H9 (cell line): ENCODE measurements around the gene OAF. TPM values are rescaled to one million over a fixed set of nuclear protein-coding genes. Genes with fewer than 3 reads are reported as not detected.

Experiments used
- DNase-seq: peaks from one replicate; pipeline ENCODE4 v3.0.0-alpha.2; 2017
- H2AFZ ChIP-seq: one replicate; pipeline ENCODE4 v1.6.1; 2013; ENCODE audit warnings: mild to moderate bottlenecking, low read length, control low read depth, moderate library complexity
- H2AK5ac ChIP-seq: 2 replicates; pipeline ENCODE4 v1.6.1; 2013; ENCODE audit warnings: low read length, control low read depth, mixed read lengths; ENCODE audit not compliant: insufficient read length
- H2BK120ac ChIP-seq: one replicate; pipeline ENCODE4 v1.6.1; 2013; ENCODE audit warnings: low read depth, mild to moderate bottlenecking, low read length, control low read depth, inconsistent platforms; ENCODE audit not compliant: poor library complexity, severe bottlenecking
- H2BK12ac ChIP-seq: 2 replicates; pipeline ENCODE4 v1.6.1; 2013; ENCODE audit warnings: low read length, control low read depth, mixed read lengths, low read depth; ENCODE audit not compliant: insufficient read length
- H2BK15ac ChIP-seq: 2 replicates; pipeline ENCODE4 v1.6.1; 2013; ENCODE audit warnings: low read depth, low read length, control low read depth
- H2BK20ac ChIP-seq: one replicate; pipeline ENCODE4 v1.6.1; 2013; ENCODE audit warnings: low read depth, mild to moderate bottlenecking, low read length, control low read depth, inconsistent platforms; ENCODE audit not compliant: poor library complexity, severe bottlenecking
- H2BK5ac ChIP-seq: 2 replicates; pipeline ENCODE4 v1.6.1; 2013; ENCODE audit warnings: low read length, control low read depth, mixed read lengths; ENCODE audit not compliant: insufficient read length
- H3K14ac ChIP-seq: 2 replicates; pipeline ENCODE4 v1.6.1; 2013; ENCODE audit warnings: low read length, control low read depth; ENCODE audit not compliant: insufficient read depth
- H3K18ac ChIP-seq: 2 replicates; pipeline ENCODE4 v1.6.1; 2013; ENCODE audit warnings: low read depth, mild to moderate bottlenecking, mixed read lengths, low read length, control low read depth; ENCODE audit not compliant: insufficient read length
- H3K23ac ChIP-seq: 2 replicates; pipeline ENCODE4 v1.6.1; 2013; ENCODE audit warnings: low read length, control low read depth, mixed read lengths, low read depth; ENCODE audit not compliant: insufficient read length
- H3K23me2 ChIP-seq: 2 replicates; pipeline ENCODE4 v1.6.1; 2013; ENCODE audit warnings: low read depth, mild to moderate bottlenecking, mixed read lengths, low read length, control low read depth; ENCODE audit not compliant: insufficient read length, poor library complexity, severe bottlenecking
- H3K27ac ChIP-seq: 2 replicates; pipeline ENCODE4 v1.5.1; 2013; ENCODE audit warnings: low read length, control low read depth, mixed read lengths, low read depth; ENCODE audit not compliant: insufficient read length
- H3K27me3 ChIP-seq: 2 replicates; pipeline ENCODE4 v1.6.1; 2013; ENCODE audit warnings: low read length, control low read depth, inconsistent platforms; ENCODE audit not compliant: insufficient read depth
- H3K4ac ChIP-seq: 2 replicates; pipeline ENCODE4 v1.6.1; 2013; ENCODE audit warnings: low read depth, mild to moderate bottlenecking, control low read depth, inconsistent platforms, low read length, moderate library complexity
- H3K4me1 ChIP-seq: 2 replicates; pipeline ENCODE4 v1.6.1; 2013; ENCODE audit warnings: low read length, control low read depth, inconsistent platforms; ENCODE audit not compliant: insufficient read depth
- H3K4me2 ChIP-seq: 2 replicates; pipeline ENCODE4 v1.6.1; 2013; ENCODE audit warnings: low read length, control low read depth, mixed read lengths; ENCODE audit not compliant: insufficient read length, insufficient read depth
- H3K56ac ChIP-seq: 2 replicates; pipeline ENCODE4 v1.6.1; 2013; ENCODE audit warnings: low read depth, mild to moderate bottlenecking, mixed read lengths, low read length, control low read depth; ENCODE audit not compliant: insufficient read length
- H3K79me1 ChIP-seq: 2 replicates; pipeline ENCODE4 v1.6.1; 2013; ENCODE audit warnings: low read depth, mild to moderate bottlenecking, moderate library complexity, low read length, control low read depth, inconsistent platforms; ENCODE audit not compliant: insufficient read depth, poor library complexity, severe bottlenecking
- H3K79me2 ChIP-seq: 2 replicates; pipeline ENCODE4 v1.6.1; 2013; ENCODE audit warnings: low read length, control low read depth, inconsistent platforms; ENCODE audit not compliant: insufficient read depth
- H3K9ac ChIP-seq: 2 replicates; pipeline ENCODE4 v1.6.1; 2013; ENCODE audit warnings: low read length, control low read depth, mixed read lengths; ENCODE audit not compliant: insufficient read length; ENCODE audit errors: extremely low read depth
- H3K9me3 ChIP-seq: one replicate; pipeline ENCODE4 v1.6.1; 2013; ENCODE audit warnings: low read depth, low read length, inconsistent platforms; ENCODE audit not compliant: control insufficient read depth
- H3T11ph ChIP-seq: one replicate; pipeline ENCODE4 v1.6.1; 2013; ENCODE audit warnings: mild to moderate bottlenecking, low read length, control low read depth, inconsistent platforms
- H4K20me1 ChIP-seq: one replicate; pipeline ENCODE4 v1.6.1; 2013; ENCODE audit not compliant: control insufficient read depth, insufficient read length, insufficient read depth
- H4K5ac ChIP-seq: 2 replicates; pipeline ENCODE4 v1.6.1; 2013; ENCODE audit warnings: low read depth, mild to moderate bottlenecking, mixed read lengths, low read length, control low read depth; ENCODE audit not compliant: insufficient read length
- H4K8ac ChIP-seq: replicated peaks from 2 replicates; pipeline ENCODE4 v1.6.1; 2013; ENCODE audit warnings: low read length, control low read depth, mixed read lengths, low read depth; ENCODE audit not compliant: insufficient read length
- H4K91ac ChIP-seq: 2 replicates; pipeline ENCODE4 v1.6.1; 2013; ENCODE audit warnings: low read depth, mild to moderate bottlenecking, moderate library complexity, mixed read lengths, low read length, control low read depth; ENCODE audit not compliant: insufficient read length
- H3K27ac Mint-ChIP-seq, 3 experiments: 2 replicates in 2 of 3; 3 replicates in 1 of 3; pipeline ENCODE4 v1.8.0; 2020 to 2021; ENCODE audit warnings: mixed read lengths in 3 of 3, mild to moderate bottlenecking in 1 of 3, moderate library complexity in 1 of 3
- H3K27me3 Mint-ChIP-seq: 2 replicates; pipeline ENCODE4 v1.8.0; 2021; ENCODE audit warnings: low read depth, mild to moderate bottlenecking, moderate library complexity, mixed read lengths
- H3K36me3 Mint-ChIP-seq, 3 experiments: 2 replicates in 2 of 3; 3 replicates in 1 of 3; pipeline ENCODE4 v1.8.0; 2020 to 2021; ENCODE audit warnings: low read depth in 3 of 3, mixed read lengths in 3 of 3; ENCODE audit not compliant: insufficient read depth in 1 of 3
- H3K4me1 Mint-ChIP-seq, 2 experiments: 2 replicates each; pipeline ENCODE4 v1.8.0; 2020; ENCODE audit warnings: mixed read lengths in 2 of 2
- H3K4me3 Mint-ChIP-seq, 2 experiments: 2 replicates in 1 of 2; 3 replicates in 1 of 2; pipeline ENCODE4 v1.8.0; 2020 to 2021; ENCODE audit warnings: mild to moderate bottlenecking in 2 of 2, mixed read lengths in 2 of 2, moderate library complexity in 1 of 2
- H3K9me3 Mint-ChIP-seq, 2 experiments: 2 replicates in 1 of 2; 3 replicates in 1 of 2; pipeline ENCODE4 v1.8.0; 2020; ENCODE audit warnings: mild to moderate bottlenecking in 2 of 2, mixed read lengths in 2 of 2, moderate library complexity in 1 of 2
- CTCF ChIP-seq: fragments of 200-600 bp; sonication (generic); conservative IDR thresholded peaks from 3 replicates; pipeline ENCODE4 v1.8.0; 2021; ENCODE audit warnings: antibody characterized with exemption, mild to moderate bottlenecking
- WGBS: extraction: QIAGEN DNeasy Blood & Tissue Kit; methylation state at CpG from one replicate; pipeline ENCODE4 v1.1.7; 2013; ENCODE audit warnings: missing lambda C conversion rate, low lambda C conversion rate, mixed read lengths; ENCODE audit not compliant: insufficient read length; ENCODE audit errors: extremely low coverage; 5-methylcytosine and 5-hydroxymethylcytosine counted together
- total RNA-seq: library from RNA; stranded (reverse); gene quantifications from 2 replicates; pipeline ENCODE4 v1.2.1, GENCODE V29; 2021

The OAF gene
- total RNA-seq, 1 experiment from 2014 or later: 1.1 TPM

- H3K9me3 ChIP-seq: no peaks in the 10 kb centered on the region
- no CpG with 5 or more reads among the region's 16 CpGs for WGBS
These were observed 18.1 kb downstream of the OAF start for GRCh38 chr11:120228794-120229384.

More at GRCh38 chr11:120228794-120229384, 18.1 kb downstream of the OAF start:
- no peaks in the 10 kb centered on the region for H4K20me1 ChIP-seq
- no peak overlapping the region for H3K9ac ChIP-seq
- no peak overlapping the region for H2BK12ac ChIP-seq
- H3K23me2 ChIP-seq: no peaks in the 10 kb centered on the region
- no peak overlapping the region for H2BK15ac ChIP-seq
- no peaks in the 10 kb centered on the region; the same call in 1 of the 2 replicates for H3K4me1 ChIP-seq
- H3K79me1 ChIP-seq: no peaks in the 10 kb centered on the region
- no peak overlapping the region for H2BK120ac ChIP-seq
- no peaks in the 10 kb centered on the region for H3K79me2 ChIP-seq
- H3K23ac ChIP-seq: no peak overlapping the region
- no peaks in the 10 kb centered on the region for H3K27me3 ChIP-seq
- Mint-ChIP-seq H3K4me3 (no peak overlapping the region), H3K9me3 (no peaks in the 10 kb centered on the region; a peak in 1 of 5 replicates), H3K36me3 (no peaks in the 10 kb centered on the region; a peak in 1 of 7 replicates), H3K27ac (no peak overlapping the region), H3K4me1 (peaks cover 4 to 16% of the 10 kb centered on the region in 2 experiments), H3K27me3 (peaks cover 73% of the 10 kb centered on the region)
- DNase-seq: peak; percentile 59
- no peak overlapping the region for H4K8ac ChIP-seq
- H2BK5ac ChIP-seq: no peak overlapping the region
- no peak overlapping the region for H2BK20ac ChIP-seq
- no peak overlapping the region for H3K4ac ChIP-seq
- no peak overlapping the region for H4K5ac ChIP-seq
- no peak overlapping the region for H3K27ac ChIP-seq
- H2AK5ac ChIP-seq: no peak overlapping the region
- no peak overlapping the region for H3K14ac ChIP-seq
- H3T11ph ChIP-seq: no peak overlapping the region
- H2AFZ ChIP-seq: no peak overlapping the region
- H4K91ac ChIP-seq: no peak overlapping the region
- peak; percentile 62 for TF ChIP-seq CTCF
- H3K56ac ChIP-seq: no peak overlapping the region
- H3K4me2 ChIP-seq: no peak overlapping the region
- no peak overlapping the region for H3K18ac ChIP-seq
